HepG2 (cell line): ENCODE measurements around the gene CCDC136. TPM values are rescaled to one million over a fixed set of nuclear protein-coding genes. Genes with fewer than 3 reads are reported as not detected.
A peak's percentile ranks its signal among the peaks of the same experiment; 100 is the strongest.

Source experiments
- ATAC-seq: fragments of 200-7000 bp; cut with Tn5 transposase; 3 replicates; pipeline ENCODE4 v1.9.1; 2020; ENCODE audit warnings: mild to moderate bottlenecking, moderate library complexity
- BruUV-seq: library from RNA; stranded (reverse); fragments of 400-500 nt; replicated peaks from 2 replicates; lab custom pipeline; 2021; lab: Mats Ljungman, UMichigan
- CTCF ChIA-PET: fragments of 300-600 bp; formaldehyde crosslinking; extraction: SDS; loops from one replicate; lab custom pipeline; 2021; ENCODE audit warnings: low total read pairs, inconsistent platforms, low intra/inter-chr PET ratio; lab: Yijun Ruan, JAX
- POLR2A ChIA-PET: fragments of 350-600 bp; sonication (Branson Sonifier 250); formaldehyde crosslinking; loops from one replicate; lab custom pipeline; 2020; ENCODE audit warnings: antibody characterized with exemption, inconsistent platforms; lab: Yijun Ruan, JAX
- DNase-seq: peaks from one replicate; pipeline ENCODE4 v3.0.0-alpha.2; 2015; ENCODE audit warnings: low spot score
- FAIRE-seq: peaks from 3 replicates; lab custom pipeline; 2011; peaks lifted over from hg19 to GRCh38; lab: Jason Lieb, UNC
- H2AFZ ChIP-seq: one replicate; pipeline ENCODE4 v1.6.1; 2011; ENCODE audit warnings: low read length, inconsistent platforms
- H3K27ac ChIP-seq: fragments of 300-600 bp; 3 replicates; pipeline ENCODE4 v1.8.0; 2011; ENCODE audit warnings: mixed run types, mild to moderate bottlenecking, mixed read lengths, low read length, inconsistent platforms; ENCODE audit not compliant: insufficient read depth; ENCODE audit errors: extremely low read length
- H3K27me3 ChIP-seq, 2 experiments: fragments of 200-600 bp in 1 of 2; 2 replicates in 1 of 2; 3 replicates in 1 of 2; pipeline versions ENCODE4 v1.6.0 to v1.8.0; 2011; ENCODE audit warnings: low read length in 2 of 2, mild to moderate bottlenecking in 2 of 2, moderate library complexity in 2 of 2, inconsistent platforms in 1 of 2; ENCODE audit not compliant: insufficient read depth in 2 of 2, control insufficient read depth in 1 of 2
- H3K36me3 ChIP-seq, 2 experiments: fragments of 200-600 bp in 1 of 2; replicated peaks in 1 of 2; 2 replicates in 1 of 2; 3 replicates in 1 of 2; pipeline versions ENCODE4 v1.5.1 to v1.8.0; 2011; ENCODE audit warnings: low read length in 2 of 2, inconsistent platforms in 1 of 2; ENCODE audit not compliant: insufficient read depth in 2 of 2, control insufficient read depth in 1 of 2
- H3K4me1 ChIP-seq: 2 replicates; pipeline ENCODE4 v1.5.1; 2012; ENCODE audit warnings: low read length, inconsistent platforms; ENCODE audit not compliant: insufficient read depth
- H3K4me2 ChIP-seq: 2 replicates; pipeline ENCODE4 v1.6.0; 2011; ENCODE audit warnings: low read depth, low read length, inconsistent platforms
- H3K4me3 ChIP-seq, 3 experiments: fragments of 200-600 bp in 1 of 3; sonication (generic), shearing (Covaris generic) in 1 of 3; replicated peaks in 1 of 3; 2 replicates each; pipeline ENCODE4 v1.5.1; 2011 to 2016; ENCODE audit warnings: low read length in 3 of 3, inconsistent platforms in 2 of 3, low read depth in 2 of 3, mild to moderate bottlenecking in 2 of 3, control low read depth in 1 of 3, mixed read lengths in 1 of 3; ENCODE audit not compliant: insufficient read depth in 1 of 3
- H3K79me2 ChIP-seq: one replicate; pipeline ENCODE4 v1.6.1; 2011; ENCODE audit warnings: low read length, inconsistent platforms; ENCODE audit not compliant: insufficient read depth
- H3K9ac ChIP-seq: 2 replicates; pipeline ENCODE4 v1.6.0; 2011; ENCODE audit warnings: mild to moderate bottlenecking, low read depth, low read length, inconsistent platforms; ENCODE audit not compliant: insufficient read depth
- H3K9me3 ChIP-seq: 2 replicates; pipeline ENCODE4 v1.5.1; 2012; ENCODE audit warnings: mild to moderate bottlenecking, low read length
- H4K20me1 ChIP-seq: 2 replicates; pipeline ENCODE4 v1.6.0; 2011; ENCODE audit warnings: inconsistent platforms, mild to moderate bottlenecking, low read length, moderate library complexity; ENCODE audit not compliant: insufficient read depth
- TOPORS ChIP-seq: sonication (generic); formaldehyde crosslinking; IDR thresholded peaks from 2 replicates; pipeline ENCODE4 v1.8.0; 2023; ENCODE audit warnings: mild to moderate bottlenecking, missing genetic modification reagents
- WGBS: methylation state at CpG from one replicate; pipeline ENCODE4 v1.1.6; 2017; ENCODE audit warnings: low lambda C conversion rate; 5-methylcytosine and 5-hydroxymethylcytosine counted together
- in situ Hi-C: cut with HindIII; loops from 2 replicates; pipeline ENCODE4 v1.10.0; 2017; ENCODE audit warnings: low pct_unique_long_range_greater_than_20kb; ENCODE audit not compliant: extremely low pct_ligation_motif_present
- intact Hi-C: fragments of 100-400 bp; cut with micrococcal nuclease; formaldehyde crosslinking; loops from one replicate; pipeline ENCODE4 v1.10.0; 2022; ENCODE audit not compliant: unreplicated experiment
- polyA plus RNA-seq, 8 experiments: library from polyadenylated mRNA; depleted of rRNA in 3 of 8; stranded (reverse) in 7 of 8; unstranded in 1 of 8; fragments of >200 nt; fragmentation: Illumina TruSeq in 4 of 8; extraction: Trizol in 4 of 8; gene quantifications; 2 replicates each; pipeline versions ENCODE4 v1.2.1 to v1.2.3, GENCODE V29; 2011 to 2016; ENCODE audit warnings: low read depth in 4 of 8, missing spikeins in 1 of 8, mixed read lengths in 1 of 8; ENCODE audit not compliant: insufficient read depth in 1 of 8
- total RNA-seq, 5 experiments: library from RNA; depleted of rRNA; stranded (reverse); fragments of >200 nt; fragmentation: Illumina TruSeq; extraction: Trizol; gene quantifications; 2 replicates each; pipeline ENCODE4 v1.2.3, GENCODE V29; 2016; ENCODE audit warnings: low read depth in 1 of 5
- TF ChIP-seq, protein P1 (sequence below): sonication (generic); formaldehyde crosslinking; IDR thresholded peaks from 2 replicates; pipeline ENCODE4 v1.4.0; 2020; ENCODE audit warnings: missing genetic modification reagents
- TF ChIP-seq, protein P2 (sequence below): sonication (generic); formaldehyde crosslinking; conservative IDR thresholded peaks from 2 replicates; pipeline ENCODE4 v1.8.1; 2023; ENCODE audit warnings: missing genetic modification reagents

The CCDC136 gene
- total and polyA plus RNA-seq, 2 of the 13 experiments (the other 11 are each of a cell fraction or from before 2014, with no cell fraction given): 0.04 to 0.38 TPM

DNA sequence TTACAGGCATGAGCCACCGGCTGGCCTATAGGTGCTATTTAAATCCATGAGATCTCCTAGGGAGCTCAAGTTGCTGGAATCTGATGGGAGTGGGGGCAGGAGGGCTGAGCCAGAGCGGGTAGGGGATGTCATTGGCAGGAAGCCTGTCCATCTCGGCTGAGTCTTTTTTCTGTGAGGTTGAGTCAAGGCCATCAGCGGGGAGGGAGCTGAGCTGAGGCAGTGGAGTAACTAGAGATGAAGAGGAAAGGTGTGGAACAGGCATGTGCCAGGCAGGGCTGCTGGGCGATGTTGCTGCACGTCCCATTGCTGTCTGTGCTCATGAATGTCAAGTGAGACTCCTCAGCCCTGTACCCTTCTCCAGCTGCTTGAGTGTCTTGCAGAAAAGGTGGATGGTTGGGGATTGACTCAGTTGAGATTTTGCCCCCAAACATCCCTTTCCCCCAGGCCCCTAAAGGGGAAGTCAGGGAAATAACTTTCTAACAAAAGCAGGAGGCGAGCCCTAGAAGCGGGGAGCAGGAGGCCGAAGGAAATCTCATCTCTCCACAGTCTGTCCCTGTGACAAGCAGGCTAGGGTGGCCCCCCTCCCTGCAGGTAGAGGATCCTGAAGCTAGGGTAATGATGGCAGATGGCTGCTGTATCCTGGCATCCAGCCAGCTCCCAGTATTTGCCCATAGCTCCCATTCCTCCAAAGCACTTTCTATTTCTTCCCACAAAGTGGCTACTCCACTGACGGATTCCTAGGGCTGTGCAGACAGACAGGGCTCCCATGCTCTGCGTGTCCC lies 76.3 kb downstream of the CCDC136 start:
- no TSS peak for BruUV-seq
- ChIA-PET POLR2A (no interaction called here), CTCF (no interaction called here)
- peak overlapping the region; percentile 40; the same call in 1 of the 2 replicates for H3K9ac ChIP-seq
- no peak overlapping the region for H3K27ac ChIP-seq
- FAIRE-seq: no peak
- H3K79me2 ChIP-seq: peaks cover 8% of the 10 kb centered on the region
- WGBS: 65% methylated on average over 11 of the region's 11 CpGs
- no peak overlapping the region for H2AFZ ChIP-seq
- peak overlapping the region; percentile 83 for H3K4me2 ChIP-seq
- peaks cover 2 to 12% of the 10 kb centered on the region in 2 experiments; a peak in 3 of 5 replicates for H3K27me3 ChIP-seq
- H3K4me1 ChIP-seq: peaks cover 36% of the 10 kb centered on the region
- intact Hi-C loops: loop anchor here (10.0 kb wide), 1 partner anchor 83 kb away; no protein-coding TSS in a partner anchor
- no peaks in the 10 kb centered on the region; the same call in 1 of the 2 replicates for H4K20me1 ChIP-seq
- in situ Hi-C loops: no loop called here
- peaks cover 0 to 5% of the 10 kb centered on the region in 2 experiments; a peak in 2 of 5 replicates for H3K36me3 ChIP-seq
- DNase-seq: no peak
- H3K9me3 ChIP-seq: no peaks in the 10 kb centered on the region
- peak overlapping the region in 1 of 3 experiments; percentile 73; a peak in 2 of 6 replicates for H3K4me3 ChIP-seq
- TF ChIP-seq, protein P1, sequence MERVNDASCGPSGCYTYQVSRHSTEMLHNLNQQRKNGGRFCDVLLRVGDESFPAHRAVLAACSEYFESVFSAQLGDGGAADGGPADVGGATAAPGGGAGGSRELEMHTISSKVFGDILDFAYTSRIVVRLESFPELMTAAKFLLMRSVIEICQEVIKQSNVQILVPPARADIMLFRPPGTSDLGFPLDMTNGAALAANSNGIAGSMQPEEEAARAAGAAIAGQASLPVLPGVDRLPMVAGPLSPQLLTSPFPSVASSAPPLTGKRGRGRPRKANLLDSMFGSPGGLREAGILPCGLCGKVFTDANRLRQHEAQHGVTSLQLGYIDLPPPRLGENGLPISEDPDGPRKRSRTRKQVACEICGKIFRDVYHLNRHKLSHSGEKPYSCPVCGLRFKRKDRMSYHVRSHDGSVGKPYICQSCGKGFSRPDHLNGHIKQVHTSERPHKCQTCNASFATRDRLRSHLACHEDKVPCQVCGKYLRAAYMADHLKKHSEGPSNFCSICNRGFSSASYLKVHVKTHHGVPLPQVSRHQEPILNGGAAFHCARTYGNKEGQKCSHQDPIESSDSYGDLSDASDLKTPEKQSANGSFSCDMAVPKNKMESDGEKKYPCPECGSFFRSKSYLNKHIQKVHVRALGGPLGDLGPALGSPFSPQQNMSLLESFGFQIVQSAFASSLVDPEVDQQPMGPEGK (CRISPR knock-in tag): 0 out of 2 replicates have a peak, but pooled peaks have one; percentile 18
- TF ChIP-seq, protein P2, sequence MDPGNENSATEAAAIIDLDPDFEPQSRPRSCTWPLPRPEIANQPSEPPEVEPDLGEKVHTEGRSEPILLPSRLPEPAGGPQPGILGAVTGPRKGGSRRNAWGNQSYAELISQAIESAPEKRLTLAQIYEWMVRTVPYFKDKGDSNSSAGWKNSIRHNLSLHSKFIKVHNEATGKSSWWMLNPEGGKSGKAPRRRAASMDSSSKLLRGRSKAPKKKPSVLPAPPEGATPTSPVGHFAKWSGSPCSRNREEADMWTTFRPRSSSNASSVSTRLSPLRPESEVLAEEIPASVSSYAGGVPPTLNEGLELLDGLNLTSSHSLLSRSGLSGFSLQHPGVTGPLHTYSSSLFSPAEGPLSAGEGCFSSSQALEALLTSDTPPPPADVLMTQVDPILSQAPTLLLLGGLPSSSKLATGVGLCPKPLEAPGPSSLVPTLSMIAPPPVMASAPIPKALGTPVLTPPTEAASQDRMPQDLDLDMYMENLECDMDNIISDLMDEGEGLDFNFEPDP: 0 out of 2 replicates have a peak, but pooled peaks have one; percentile 88
- no peak for TF ChIP-seq TOPORS (CRISPR knock-in tag)
- ATAC-seq: peak; percentile 1; the same call in 2 of the 3 replicates
